ENCODE results near the gene GCSH.

The GCSH gene

GRCh38 chr16:81101702-81102101, 5.5 kb upstream of the GCSH start:
- DNase-seq = no peak

GRCh38 chr16:81099958-81100357, 3.8 kb upstream of the GCSH start:
- no peak for DNase-seq

DNA sequence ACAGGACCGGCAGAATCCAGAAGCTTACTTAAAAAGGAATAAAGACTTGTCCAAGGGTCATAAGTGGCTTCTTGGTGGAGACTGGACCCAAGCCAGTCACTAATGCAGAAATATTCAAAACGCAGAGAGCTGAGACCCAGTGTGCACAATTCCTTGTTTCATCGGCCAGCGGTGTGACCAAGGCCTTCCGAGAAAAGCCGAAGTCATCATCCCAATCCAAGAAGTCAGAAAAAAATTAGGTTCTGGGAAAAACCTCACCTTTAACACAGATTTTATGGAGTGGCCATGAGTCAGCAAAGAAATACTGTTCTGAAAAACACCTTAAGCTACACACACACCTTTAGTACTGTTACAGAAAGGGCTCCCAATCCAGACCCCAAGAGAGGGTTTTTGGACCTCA, 1.0 kb upstream of the GCSH start:
- DNase-seq = no peak

DNA sequence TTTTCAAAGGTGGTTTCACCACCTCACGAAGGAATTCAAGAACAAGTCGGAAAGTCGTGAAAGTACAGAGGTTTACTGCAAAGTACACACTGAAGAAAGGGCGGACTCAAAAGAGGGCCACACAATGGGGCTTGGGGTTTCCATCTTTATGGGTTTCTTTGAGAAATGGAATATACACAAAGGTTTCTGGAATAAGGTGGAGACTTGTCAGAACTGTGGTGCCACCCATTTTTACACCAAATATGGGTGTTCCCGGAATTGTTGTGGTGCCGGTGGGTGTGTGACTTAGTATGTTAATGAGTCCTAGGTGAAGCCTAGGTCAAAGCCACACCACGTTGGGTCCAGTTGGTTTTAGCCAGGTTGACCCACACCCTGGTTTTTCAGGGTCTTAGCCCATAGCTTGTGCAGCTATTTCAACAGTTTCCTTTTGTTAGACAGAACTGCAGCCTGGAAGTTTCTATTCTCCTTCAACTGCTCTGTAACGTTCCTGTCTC, 567 bp upstream of the GCSH start:
- no peak for DNase-seq

DNA sequence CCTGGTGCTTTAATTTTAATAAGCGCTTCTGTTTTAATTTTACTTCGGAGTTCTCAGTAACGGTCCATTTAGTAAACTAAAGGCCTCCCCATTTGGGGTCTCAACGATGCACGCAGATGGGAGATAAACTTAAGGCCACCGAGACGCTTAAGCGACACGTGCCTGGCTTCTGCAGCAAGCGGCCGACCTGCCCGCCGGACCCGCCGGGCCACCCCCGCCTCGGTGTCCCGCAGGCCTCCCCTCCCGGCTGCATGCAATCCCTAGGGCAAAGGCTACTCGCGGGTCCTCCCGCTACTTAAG, 592 bp downstream of the GCSH start:
- DNase-seq = no peak

DNA sequence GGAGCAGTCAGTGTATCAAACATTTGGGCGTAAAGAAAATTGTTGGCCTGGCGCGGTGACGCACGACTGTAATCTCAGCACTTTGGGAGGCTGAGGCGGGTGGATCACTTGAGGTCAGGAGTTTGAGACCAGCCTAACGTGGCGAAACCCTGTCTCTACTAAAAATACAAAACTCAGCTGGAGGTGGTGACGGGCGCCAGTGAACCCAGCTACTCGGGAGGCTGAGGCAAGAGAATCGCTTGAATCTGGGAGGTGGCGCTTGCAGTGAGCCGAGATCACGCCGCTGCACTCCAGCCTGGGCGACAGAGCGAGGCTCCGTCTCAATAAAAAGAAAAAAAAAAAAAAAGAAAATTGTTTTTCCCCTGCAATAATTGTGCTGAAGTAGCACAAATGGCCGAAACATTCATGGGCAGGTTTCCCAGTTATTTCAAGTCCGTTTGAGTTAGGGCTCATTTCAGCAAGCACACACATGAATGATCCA, 1.4 kb downstream of the GCSH start:
- DNase-seq = no peak

DNA sequence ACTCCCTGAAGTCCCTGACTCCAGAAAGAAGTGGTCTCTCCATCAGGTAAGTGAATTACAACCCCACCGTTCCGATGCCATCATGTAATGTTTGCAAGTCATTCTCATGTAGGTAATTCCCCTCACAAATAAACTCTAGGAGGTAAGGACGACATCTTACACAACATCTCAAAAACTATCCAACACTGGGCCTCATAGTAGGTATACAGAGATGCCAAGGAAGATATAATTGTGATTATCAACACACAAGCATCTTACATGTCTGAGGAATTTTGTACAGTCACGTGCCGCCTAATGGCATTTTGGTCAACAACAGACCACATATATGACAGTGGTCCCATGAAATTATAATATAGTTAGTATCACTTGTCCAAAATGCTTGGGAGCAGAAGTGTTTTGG, 7.4 kb downstream of the GCSH start:
- no peak for DNase-seq

- DNase-seq = no peak
Observed at GRCh38 chr16:81081014-81081413, 15.2 kb downstream of the GCSH start.

DNA sequence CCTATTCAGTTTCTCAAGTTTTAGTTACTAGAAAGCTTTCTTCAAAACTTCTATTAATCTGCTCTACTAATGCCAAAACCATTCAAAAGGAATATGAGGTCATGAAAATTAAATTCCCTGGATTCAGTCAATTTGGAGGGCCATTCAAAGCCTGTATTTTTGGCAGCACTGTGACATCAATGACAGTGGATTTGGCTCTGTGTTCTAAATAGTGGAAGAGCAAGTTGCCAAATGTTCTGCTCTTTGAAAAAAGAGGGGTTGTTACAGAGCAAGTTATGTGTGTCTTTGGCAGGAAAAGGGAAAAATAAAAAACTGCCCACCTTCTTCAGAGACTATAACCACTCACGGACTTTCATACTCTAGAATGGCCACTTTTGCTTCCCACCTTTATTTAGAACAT, 16.0 kb downstream of the GCSH start:
- no peak for DNase-seq

- DNase-seq = peak; percentile 100
Observed at GRCh38 chr16:81077076-81077940, 18.9 kb downstream of the GCSH start, which contains the start of gene C16orf46. Gene C16orf46 (minus strand): TSS chr16:81077238. CDS start chr16:81063955, 13,283 bp downstream.

GRCh38 chr16:81076566-81077075, 19.6 kb downstream of the GCSH start:
- DNase-seq = peak; percentile 99

GRCh38 chr16:81073560-81074330, 22.4 kb downstream of the GCSH start:
- no peak for DNase-seq

- DNase-seq = no peak
Observed at GRCh38 chr16:81071805-81072204, 24.4 kb downstream of the GCSH start.

GRCh38 chr16:81070979-81071378, 25.2 kb downstream of the GCSH start:
- no peak for DNase-seq

- DNase-seq = no peak
Observed at GRCh38 chr16:81069063-81069462, 27.1 kb downstream of the GCSH start.

GRCh38 chr16:81067166-81067565, 29.0 kb downstream of the GCSH start:
- DNase-seq = no peak

DNA sequence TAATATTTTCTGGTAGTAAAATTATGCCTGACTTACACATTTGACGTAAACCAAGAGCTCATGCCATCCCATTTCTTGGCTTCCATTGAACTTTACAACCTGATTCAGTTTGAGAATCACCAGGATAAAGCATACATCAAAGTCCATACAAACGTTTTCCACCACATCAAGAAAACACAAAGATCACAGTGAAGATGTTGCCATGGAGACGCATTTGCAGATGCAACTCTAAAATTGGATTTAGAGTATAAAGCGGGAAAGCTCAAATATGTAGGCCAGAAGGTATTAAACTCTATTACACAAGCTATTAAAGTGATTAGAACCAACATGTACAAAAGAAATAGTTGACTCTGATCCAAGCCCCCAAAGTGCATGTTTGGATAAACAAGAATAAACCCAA, 29.5 kb downstream of the GCSH start:
- no peak for DNase-seq

- no peak for DNase-seq
Observed at GRCh38 chr16:81061871-81062608, 34.2 kb downstream of the GCSH start.

- DNase-seq = no peak
Observed at GRCh38 chr16:81061307-81061640, 34.9 kb downstream of the GCSH start.

GRCh38 chr16:81060576-81061306, 35.5 kb downstream of the GCSH start:
- DNase-seq = no peak

GRCh38 chr16:81053761-81054160, 42.4 kb downstream of the GCSH start:
- no peak for DNase-seq

DNA sequence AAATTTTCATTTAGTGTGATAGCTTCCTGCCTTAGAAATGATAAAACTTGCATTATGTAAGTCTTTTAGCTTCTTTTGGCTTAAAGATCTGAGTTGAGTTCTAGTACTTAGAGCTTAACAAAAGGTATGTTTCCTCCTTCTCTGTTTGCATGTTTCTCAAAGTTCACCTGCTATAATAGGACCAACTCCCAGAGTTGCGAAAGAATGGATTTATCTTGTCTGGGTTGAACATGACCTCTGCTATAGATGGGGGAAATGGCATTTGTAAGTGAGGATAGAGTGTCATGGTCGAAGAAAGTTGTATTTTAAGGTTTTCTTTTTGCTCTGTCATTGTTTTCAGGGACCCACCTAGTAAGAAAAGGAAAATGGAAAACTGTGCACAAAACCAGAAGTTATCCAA, 53.4 kb downstream of the GCSH start:
- DNase-seq = no peak

Measured in activated CD8-positive, alpha-beta memory T cell treated with anti-CD3 and anti-CD28 coated beads for 24 hours (primary cell).